ENCODE data around the gene DLEC1. TPM values are rescaled to one million over a fixed set of nuclear protein-coding genes. Genes with fewer than 3 reads are reported as not detected.

DLEC1 gene
- polyA plus RNA-seq, 1 donor from 2014 or later, result 0.25 TPM

DNA sequence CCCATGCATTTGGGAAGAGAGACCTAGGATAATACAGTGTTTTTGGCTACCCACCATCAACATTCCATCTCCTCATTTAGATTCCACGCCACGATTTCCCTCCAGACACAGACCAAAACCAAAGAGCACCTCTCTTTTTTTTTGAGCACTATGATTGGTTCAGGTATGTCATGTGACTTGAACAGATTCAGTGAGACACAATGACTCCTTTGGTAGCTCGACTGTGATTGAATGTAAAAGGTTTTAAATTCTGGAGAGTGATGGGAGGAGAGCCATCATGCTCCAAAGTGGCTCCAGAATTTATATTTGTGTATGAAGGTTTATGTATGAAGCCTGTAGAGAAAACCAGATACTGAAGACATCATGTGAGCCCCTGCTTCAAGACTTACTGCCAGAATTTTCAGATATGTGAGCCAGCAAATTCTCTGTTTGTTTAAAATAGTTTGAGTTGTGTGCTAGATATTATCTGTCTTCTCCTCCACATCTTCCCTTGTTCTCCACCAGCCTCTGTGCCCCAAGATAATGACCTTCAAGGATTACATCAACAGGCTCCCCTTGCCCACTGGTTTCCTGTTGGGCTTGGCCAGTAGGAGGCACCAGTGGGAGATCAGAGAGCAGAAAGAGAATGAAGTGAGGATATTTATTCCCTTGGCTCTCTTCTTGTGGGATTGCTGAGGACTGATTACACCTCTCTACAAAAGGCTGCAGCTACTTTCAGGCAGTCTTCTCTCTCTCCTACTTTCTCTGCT, 111.9 kb downstream of the DLEC1 start:
- H3K9ac ChIP-seq (ENCODE audit: low read length), result no peak overlapping the region
- H2AFZ ChIP-seq (ENCODE audit: low read depth, low read length), result no peak overlapping the region
- no peaks in the 10 kb centered on the region for H3F3A ChIP-seq (ENCODE audit: insufficient read depth, low read length, poor library complexity, severe bottlenecking)
- H3K27me3 ChIP-seq (ENCODE audit: insufficient read depth, low read depth, low read length), result no peaks in the 10 kb centered on the region
- no peak for TF ChIP-seq POLR2AphosphoS5 (IDR thresholded peaks at IDR 0.05)
- TF ChIP-seq, protein P1, sequence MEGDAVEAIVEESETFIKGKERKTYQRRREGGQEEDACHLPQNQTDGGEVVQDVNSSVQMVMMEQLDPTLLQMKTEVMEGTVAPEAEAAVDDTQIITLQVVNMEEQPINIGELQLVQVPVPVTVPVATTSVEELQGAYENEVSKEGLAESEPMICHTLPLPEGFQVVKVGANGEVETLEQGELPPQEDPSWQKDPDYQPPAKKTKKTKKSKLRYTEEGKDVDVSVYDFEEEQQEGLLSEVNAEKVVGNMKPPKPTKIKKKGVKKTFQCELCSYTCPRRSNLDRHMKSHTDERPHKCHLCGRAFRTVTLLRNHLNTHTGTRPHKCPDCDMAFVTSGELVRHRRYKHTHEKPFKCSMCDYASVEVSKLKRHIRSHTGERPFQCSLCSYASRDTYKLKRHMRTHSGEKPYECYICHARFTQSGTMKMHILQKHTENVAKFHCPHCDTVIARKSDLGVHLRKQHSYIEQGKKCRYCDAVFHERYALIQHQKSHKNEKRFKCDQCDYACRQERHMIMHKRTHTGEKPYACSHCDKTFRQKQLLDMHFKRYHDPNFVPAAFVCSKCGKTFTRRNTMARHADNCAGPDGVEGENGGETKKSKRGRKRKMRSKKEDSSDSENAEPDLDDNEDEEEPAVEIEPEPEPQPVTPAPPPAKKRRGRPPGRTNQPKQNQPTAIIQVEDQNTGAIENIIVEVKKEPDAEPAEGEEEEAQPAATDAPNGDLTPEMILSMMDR (IDR thresholded peaks at IDR 0.05; ENCODE audit: poor library complexity, severe bottlenecking), result no peak
- TF ChIP-seq, protein P2, sequence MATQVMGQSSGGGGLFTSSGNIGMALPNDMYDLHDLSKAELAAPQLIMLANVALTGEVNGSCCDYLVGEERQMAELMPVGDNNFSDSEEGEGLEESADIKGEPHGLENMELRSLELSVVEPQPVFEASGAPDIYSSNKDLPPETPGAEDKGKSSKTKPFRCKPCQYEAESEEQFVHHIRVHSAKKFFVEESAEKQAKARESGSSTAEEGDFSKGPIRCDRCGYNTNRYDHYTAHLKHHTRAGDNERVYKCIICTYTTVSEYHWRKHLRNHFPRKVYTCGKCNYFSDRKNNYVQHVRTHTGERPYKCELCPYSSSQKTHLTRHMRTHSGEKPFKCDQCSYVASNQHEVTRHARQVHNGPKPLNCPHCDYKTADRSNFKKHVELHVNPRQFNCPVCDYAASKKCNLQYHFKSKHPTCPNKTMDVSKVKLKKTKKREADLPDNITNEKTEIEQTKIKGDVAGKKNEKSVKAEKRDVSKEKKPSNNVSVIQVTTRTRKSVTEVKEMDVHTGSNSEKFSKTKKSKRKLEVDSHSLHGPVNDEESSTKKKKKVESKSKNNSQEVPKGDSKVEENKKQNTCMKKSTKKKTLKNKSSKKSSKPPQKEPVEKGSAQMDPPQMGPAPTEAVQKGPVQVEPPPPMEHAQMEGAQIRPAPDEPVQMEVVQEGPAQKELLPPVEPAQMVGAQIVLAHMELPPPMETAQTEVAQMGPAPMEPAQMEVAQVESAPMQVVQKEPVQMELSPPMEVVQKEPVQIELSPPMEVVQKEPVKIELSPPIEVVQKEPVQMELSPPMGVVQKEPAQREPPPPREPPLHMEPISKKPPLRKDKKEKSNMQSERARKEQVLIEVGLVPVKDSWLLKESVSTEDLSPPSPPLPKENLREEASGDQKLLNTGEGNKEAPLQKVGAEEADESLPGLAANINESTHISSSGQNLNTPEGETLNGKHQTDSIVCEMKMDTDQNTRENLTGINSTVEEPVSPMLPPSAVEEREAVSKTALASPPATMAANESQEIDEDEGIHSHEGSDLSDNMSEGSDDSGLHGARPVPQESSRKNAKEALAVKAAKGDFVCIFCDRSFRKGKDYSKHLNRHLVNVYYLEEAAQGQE (IDR thresholded peaks at IDR 0.05; ENCODE audit: borderline replicate concordance), result no peak
- TF ChIP-seq RAD21 (conservative IDR thresholded peaks at IDR 0.05), result no peak
- TF ChIP-seq EP300 (conservative IDR thresholded peaks at IDR 0.05; ENCODE audit: poor library complexity, severe bottlenecking), result no peak
- TF ChIP-seq SMC3 (conservative IDR thresholded peaks at IDR 0.05; ENCODE audit: poor library complexity), result no peak
- TF ChIP-seq EZH2 (IDR thresholded peaks at IDR 0.05; ENCODE audit: borderline replicate concordance, insufficient read depth, low read length, poor library complexity, severe bottlenecking), result no peak
- TF ChIP-seq TAF1 (IDR thresholded peaks at IDR 0.05; ENCODE audit: low read depth), result no peak
- no peak for TF ChIP-seq MXI1 (conservative IDR thresholded peaks at IDR 0.05; ENCODE audit: poor library complexity, severe bottlenecking)
- H3K9me2 ChIP-seq (ENCODE audit: insufficient read depth, low read length), result no peaks in the 10 kb centered on the region
- no peaks in the 10 kb centered on the region for H4K20me1 ChIP-seq (ENCODE audit: insufficient read depth)
- no peak overlapping the region for H3K27ac ChIP-seq (ENCODE audit: low read length)
- H3K4me3 ChIP-seq (ENCODE audit: low read length), result no peak overlapping the region
- H3K36me3 ChIP-seq (ENCODE audit: insufficient read depth, low read length), result no peaks in the 10 kb centered on the region
- no peak overlapping the region for H3K4me2 ChIP-seq (ENCODE audit: low read length)
- no peaks in the 10 kb centered on the region for H3K79me2 ChIP-seq (replicated peaks; ENCODE audit: insufficient read depth, low read length)
- H3K9me3 ChIP-seq (ENCODE audit: low read length), result no peaks in the 10 kb centered on the region

DNA sequence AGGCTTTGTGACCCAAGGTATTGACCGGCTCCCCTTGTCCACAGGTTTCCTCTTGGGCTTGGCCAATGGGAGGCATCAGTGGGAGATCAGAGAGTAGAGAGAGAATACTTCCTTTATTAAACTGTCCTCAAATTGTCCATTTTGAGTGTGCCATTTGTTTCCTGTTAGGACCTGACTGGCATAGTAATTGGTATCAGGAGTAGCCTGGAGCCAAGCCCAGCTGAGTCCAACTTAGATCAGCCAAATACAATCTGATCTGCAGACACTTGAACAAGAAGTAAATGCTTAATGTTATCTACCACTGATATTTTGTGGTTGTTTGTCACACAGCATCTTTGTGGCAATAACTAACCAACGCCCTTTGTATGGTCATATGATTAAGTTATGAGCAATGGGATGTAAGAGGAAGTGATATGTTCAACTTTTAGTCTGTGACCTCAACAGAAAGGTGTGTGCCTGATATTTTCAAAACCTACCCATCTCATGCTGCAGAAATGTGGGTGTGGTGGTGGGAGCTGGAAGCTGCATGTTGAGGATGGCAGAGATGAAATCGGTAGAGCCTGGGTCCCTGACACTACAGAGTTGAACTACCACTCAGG, 112.8 kb downstream of the DLEC1 start:
- no peaks in the 10 kb centered on the region for H3K79me2 ChIP-seq (replicated peaks; ENCODE audit: insufficient read depth, low read length)
- H2AFZ ChIP-seq (ENCODE audit: low read depth, low read length), result no peak overlapping the region
- no peak for TF ChIP-seq EZH2 (IDR thresholded peaks at IDR 0.05; ENCODE audit: borderline replicate concordance, insufficient read depth, low read length, poor library complexity, severe bottlenecking)
- TF ChIP-seq EP300 (conservative IDR thresholded peaks at IDR 0.05; ENCODE audit: poor library complexity, severe bottlenecking), result no peak
- no peak for TF ChIP-seq RAD21 (conservative IDR thresholded peaks at IDR 0.05)
- no peaks in the 10 kb centered on the region for H3K9me3 ChIP-seq (ENCODE audit: low read length)
- no peak overlapping the region for H3K9ac ChIP-seq (ENCODE audit: low read length)
- no peaks in the 10 kb centered on the region for H3F3A ChIP-seq (ENCODE audit: insufficient read depth, low read length, poor library complexity, severe bottlenecking)
- no peaks in the 10 kb centered on the region for H4K20me1 ChIP-seq (ENCODE audit: insufficient read depth)
- H3K27ac ChIP-seq (ENCODE audit: low read length), result no peak overlapping the region
- no peaks in the 10 kb centered on the region for H3K27me3 ChIP-seq (ENCODE audit: insufficient read depth, low read depth, low read length)
- no peaks in the 10 kb centered on the region for H3K9me2 ChIP-seq (ENCODE audit: insufficient read depth, low read length)
- H3K4me2 ChIP-seq (ENCODE audit: low read length), result no peak overlapping the region
- no peak overlapping the region for H3K4me3 ChIP-seq (ENCODE audit: low read length)
- H3K36me3 ChIP-seq (ENCODE audit: insufficient read depth, low read length), result no peaks in the 10 kb centered on the region
